Cerebellar nuclear complex (tissue), 1 donor: Measurements from ENCODE around the gene OPRM1.
A peak's percentile ranks its signal among the peaks of the same experiment; 100 is the strongest.
"Not testable (repeated sequence)": the region's sequence is repeated elsewhere in the genome, so short reads cannot be mapped to it uniquely, and the experiment has no call there.

Experiments used
- DNase-seq, 2 experiments: peaks; one replicate each; lab custom pipeline; 2025; lab: John Stamatoyannopoulos, UW

OPRM1 gene

GRCh38 chr6:154143753-154144152 lies 104.7 kb downstream of the OPRM1 start:
- DNase-seq, result no peak

- peak in 1 of 2 experiments; percentile 18 for DNase-seq
Observed at GRCh38 chr6:154154389-154154967, 115.4 kb downstream of the OPRM1 start.

- DNase-seq, result no peak
Observed at GRCh38 chr6:154156135-154156896, 117.3 kb downstream of the OPRM1 start.

GRCh38 chr6:154157082-154157481 lies 118.0 kb downstream of the OPRM1 start:
- no peak for DNase-seq

GRCh38 chr6:154157706-154158105 lies 118.7 kb downstream of the OPRM1 start:
- no peak for DNase-seq

- no peak for DNase-seq
Observed at GRCh38 chr6:154159126-154159525, 120.1 kb downstream of the OPRM1 start.

- DNase-seq, result no peak
Observed at GRCh38 chr6:154161689-154162088, 122.6 kb downstream of the OPRM1 start.

- DNase-seq, result peak; percentile 39 to 76
Observed at GRCh38 chr6:154164397-154164796, 125.4 kb downstream of the OPRM1 start.

- no peak for DNase-seq
Observed at GRCh38 chr6:154165478-154165877, 126.4 kb downstream of the OPRM1 start.

- no peak for DNase-seq
Observed at GRCh38 chr6:154166140-154166539, 127.1 kb downstream of the OPRM1 start.

- no peak for DNase-seq
Observed at GRCh38 chr6:154167126-154167525, 128.1 kb downstream of the OPRM1 start.

GRCh38 chr6:154169193-154169847 lies 130.3 kb downstream of the OPRM1 start:
- no peak for DNase-seq

- DNase-seq, result no peak
Observed at GRCh38 chr6:154170106-154170505, 131.1 kb downstream of the OPRM1 start.

GRCh38 chr6:154172393-154172792 lies 133.4 kb downstream of the OPRM1 start:
- not testable (repeated sequence) for DNase-seq

- DNase-seq, result no peak
Observed at GRCh38 chr6:154179434-154179833, 140.4 kb downstream of the OPRM1 start.

GRCh38 chr6:154187203-154187602 lies 148.2 kb downstream of the OPRM1 start:
- no peak for DNase-seq

GRCh38 chr6:154187714-154188113 lies 148.7 kb downstream of the OPRM1 start:
- DNase-seq, result no peak

- no peak for DNase-seq
Observed at GRCh38 chr6:154196333-154196885, 157.4 kb downstream of the OPRM1 start.

GRCh38 chr6:154197196-154197860 lies 158.3 kb downstream of the OPRM1 start:
- DNase-seq, result no peak

- not testable (repeated sequence) for DNase-seq
Observed at GRCh38 chr6:154201688-154202087, 162.6 kb downstream of the OPRM1 start.

GRCh38 chr6:154202339-154202738 lies 163.3 kb downstream of the OPRM1 start:
- DNase-seq, result no peak

GRCh38 chr6:154202958-154203357 lies 163.9 kb downstream of the OPRM1 start:
- DNase-seq, result no peak
